Vagina (tissue), 2 donors: ENCODE data around the gene HNRNPAB. TPM values are rescaled to one million over a fixed set of nuclear protein-coding genes. Genes with fewer than 3 reads are reported as not detected.

Experiments used
- DNase-seq, 2 donors: peaks; one replicate each; pipeline ENCODE4 v3.0.0-alpha.2; 2017; ENCODE audit errors: extremely low spot score in 2 of 2
- H3K27ac ChIP-seq: fragments of 200-600 bp; sonication (generic); one replicate; pipeline ENCODE4 v1.5.1; 2019
- H3K27me3 ChIP-seq: fragments of 200-600 bp; sonication (generic); one replicate; pipeline ENCODE4 v1.5.1; 2019
- H3K36me3 ChIP-seq, 2 donors: fragments of 200-600 bp; sonication (generic); one replicate each; pipeline ENCODE4 v1.5.1; 2017 to 2019
- H3K4me1 ChIP-seq: fragments of 200-600 bp; sonication (generic); one replicate; pipeline ENCODE4 v1.5.1; 2019
- H3K4me3 ChIP-seq, 2 donors: fragments of 200-600 bp; sonication (generic); 1 replicate in 1 of 2; 2 replicates in 1 of 2; pipeline ENCODE4 v1.5.1; 2016 to 2019
- H3K9me3 ChIP-seq: fragments of 200-600 bp; sonication (generic); one replicate; pipeline ENCODE4 v1.5.1; 2019
- CTCF ChIP-seq, 3 experiments: fragments of 450-650 bp in 2 of 3; fragments of 200-600 bp in 1 of 3; sonication (generic) in 1 of 3; IDR thresholded peaks; one replicate each; pipeline ENCODE4 v1.5.1; 2017 to 2019; ENCODE audit warnings: antibody characterized with exemption in 3 of 3, mild to moderate bottlenecking in 2 of 3, moderate library complexity in 2 of 3
- POLR2A ChIP-seq, 2 donors: fragments of 450-650 bp; IDR thresholded peaks; one replicate each; pipeline ENCODE4 v1.6.1; 2017; ENCODE audit warnings: antibody characterized with exemption in 2 of 2, mild to moderate bottlenecking in 2 of 2, moderate library complexity in 2 of 2
- POLR2AphosphoS5 ChIP-seq, 2 donors: sonication (generic); formaldehyde crosslinking; IDR thresholded peaks; one replicate each; pipeline ENCODE4 v1.9.0; 2017; ENCODE audit warnings: antibody characterized with exemption in 2 of 2, mild to moderate bottlenecking in 2 of 2, low read depth in 1 of 2; ENCODE audit not compliant: insufficient read depth in 1 of 2
- intact Hi-C: fragments of 100-400 bp; cut with DNase I; formaldehyde crosslinking; loops from one replicate; pipeline ENCODE4 v1.15.1; 2023
- total RNA-seq: library from RNA; depleted of rRNA; stranded (reverse); fragments of >200 nt; gene quantifications from one replicate; pipeline ENCODE4 v1.2.3, GENCODE V29; 2016

Gene HNRNPAB
- total RNA-seq, 1 donor from 2014 or later = 92.6 TPM

GRCh38 chr5:178216779-178217178 is 12.4 kb downstream of the HNRNPAB start:
- H3K36me3 ChIP-seq = peaks cover 0 to 58% of the 10 kb centered on the region in 2 donors
- intact Hi-C loops = no loop called here
- no peak overlapping the region for H3K4me3 ChIP-seq
- no peak overlapping the region for H3K27ac ChIP-seq
- H3K4me1 ChIP-seq = peaks cover 8% of the 10 kb centered on the region
- no peak for DNase-seq
- no peaks in the 10 kb centered on the region for H3K27me3 ChIP-seq
- TF ChIP-seq POLR2AphosphoS5 (IDR thresholded peaks at IDR 0.05; ENCODE audit: insufficient read depth in 1 of 2, low read depth in 1 of 2) (no peak), CTCF (IDR thresholded peaks at IDR 0.05) (no peak), POLR2A (IDR thresholded peaks at IDR 0.05) (no peak)
- H3K9me3 ChIP-seq = no peaks in the 10 kb centered on the region

- Histone ChIP-seq H3K4me3 (no peak overlapping the region), H3K36me3 (peaks cover 0 to 43% of the 10 kb centered on the region in 2 donors), H3K27me3 (no peaks in the 10 kb centered on the region), H3K9me3 (no peaks in the 10 kb centered on the region), H3K4me1 (peaks cover 8% of the 10 kb centered on the region), H3K27ac (no peak overlapping the region)
- intact Hi-C loops = no loop called here
- DNase-seq = no peak
- TF ChIP-seq POLR2A (IDR thresholded peaks at IDR 0.05) (no peak), CTCF (IDR thresholded peaks at IDR 0.05) (no peak), POLR2AphosphoS5 (IDR thresholded peaks at IDR 0.05; ENCODE audit: insufficient read depth in 1 of 2, low read depth in 1 of 2) (no peak)
Measured at GRCh38 chr5:178218237-178218776, 14.0 kb downstream of the HNRNPAB start.

GRCh38 chr5:178218827-178219226 is 14.5 kb downstream of the HNRNPAB start:
- no peaks in the 10 kb centered on the region for H3K27me3 ChIP-seq
- no peaks in the 10 kb centered on the region for H3K9me3 ChIP-seq
- peaks cover 8% of the 10 kb centered on the region for H3K4me1 ChIP-seq
- no peak for DNase-seq
- no peak overlapping the region for H3K27ac ChIP-seq
- TF ChIP-seq POLR2A (IDR thresholded peaks at IDR 0.05) (no peak), CTCF (IDR thresholded peaks at IDR 0.05) (no peak), POLR2AphosphoS5 (IDR thresholded peaks at IDR 0.05; ENCODE audit: insufficient read depth in 1 of 2, low read depth in 1 of 2) (no peak)
- H3K4me3 ChIP-seq = no peak overlapping the region
- H3K36me3 ChIP-seq = peaks cover 0 to 39% of the 10 kb centered on the region in 2 donors
- intact Hi-C loops = no loop called here

- Histone ChIP-seq H3K4me3 (no peak overlapping the region), H3K36me3 (peaks cover 0 to 28% of the 10 kb centered on the region in 2 donors), H3K9me3 (no peaks in the 10 kb centered on the region), H3K27ac (no peak overlapping the region), H3K27me3 (no peaks in the 10 kb centered on the region), H3K4me1 (no peaks in the 10 kb centered on the region)
- no peak for DNase-seq
- intact Hi-C loops = no loop called here
- TF ChIP-seq POLR2AphosphoS5 (IDR thresholded peaks at IDR 0.05; ENCODE audit: insufficient read depth in 1 of 2, low read depth in 1 of 2) = no peak
- no peak for TF ChIP-seq POLR2A (IDR thresholded peaks at IDR 0.05)
- no peak for TF ChIP-seq CTCF (IDR thresholded peaks at IDR 0.05)
Measured at GRCh38 chr5:178221282-178221681, 16.9 kb downstream of the HNRNPAB start.

- DNase-seq = no peak
- H3K27me3 ChIP-seq = no peaks in the 10 kb centered on the region
- H3K4me1 ChIP-seq = no peaks in the 10 kb centered on the region
- TF ChIP-seq POLR2AphosphoS5 (IDR thresholded peaks at IDR 0.05; ENCODE audit: insufficient read depth in 1 of 2, low read depth in 1 of 2) (no peak), POLR2A (IDR thresholded peaks at IDR 0.05) (no peak), CTCF (IDR thresholded peaks at IDR 0.05) (no peak)
- no peak overlapping the region for H3K27ac ChIP-seq
- peaks cover 0 to 28% of the 10 kb centered on the region in 2 donors for H3K36me3 ChIP-seq
- intact Hi-C loops = no loop called here
- H3K9me3 ChIP-seq = no peaks in the 10 kb centered on the region
- no peak overlapping the region for H3K4me3 ChIP-seq
Measured at GRCh38 chr5:178221853-178222252, 17.5 kb downstream of the HNRNPAB start.
